HL-60 (cell line): ENCODE measurements around the gene SLC9C1.

Experiments
- CTCF ChIP-seq: IDR thresholded peaks from one replicate; pipeline ENCODE4 v1.5.1; 2011; ENCODE audit warnings: low read length, control low read depth, inconsistent platforms; ENCODE audit not compliant: insufficient read depth
- GABPA ChIP-seq: IDR thresholded peaks from 2 replicates; pipeline ENCODE4 v1.6.1; 2012; ENCODE audit warnings: low read depth
- POLR2AphosphoS5 ChIP-seq: IDR thresholded peaks from 2 replicates; pipeline ENCODE4 v1.6.1; 2012; ENCODE audit warnings: low read depth
- REST ChIP-seq: IDR thresholded peaks from 2 replicates; pipeline ENCODE4 v1.6.1; 2012; ENCODE audit warnings: low read depth; ENCODE audit not compliant: insufficient replicate concordance

GRCh38 chr3:112308151-112308911 lies 14.3 kb upstream of the SLC9C1 start:
- no peak for TF ChIP-seq CTCF
- no peak for TF ChIP-seq POLR2AphosphoS5
- TF ChIP-seq REST = no peak
- TF ChIP-seq GABPA = no peak
